GM19025 (cell line): ENCODE measurements around the gene NQO2.
"Not testable (repeated sequence)": the region's sequence is repeated elsewhere in the genome, so short reads cannot be mapped to it uniquely, and the experiment has no call there.

ENCODE experiments used
- ATAC-seq: cut with Tn5 transposase; IDR thresholded peaks from one replicate; pipeline ENCODE4 v1.9.1; 2021; ENCODE audit warnings: mild to moderate bottlenecking, low read depth, moderate library complexity; ENCODE audit not compliant: unreplicated experiment

NQO2 gene

GRCh38 chr6:3011592-3011991 is 11.9 kb downstream of the NQO2 start:
- no peak for ATAC-seq

GRCh38 chr6:3013486-3013885 is 13.8 kb downstream of the NQO2 start:
- ATAC-seq, result no peak

- no peak for ATAC-seq
These were observed 14.4 kb downstream of the NQO2 start for GRCh38 chr6:3013901-3014674.

GRCh38 chr6:3014675-3015066 is 15.0 kb downstream of the NQO2 start:
- ATAC-seq, result no peak

- ATAC-seq, result no peak
These were observed 15.4 kb downstream of the NQO2 start for GRCh38 chr6:3015144-3015543.

- ATAC-seq, result no peak
These were observed 17.0 kb downstream of the NQO2 start for GRCh38 chr6:3016473-3017280.

- ATAC-seq, result no peak
These were observed 17.6 kb downstream of the NQO2 start for GRCh38 chr6:3017304-3017703.

- no peak for ATAC-seq
These were observed 19.4 kb downstream of the NQO2 start for GRCh38 chr6:3019065-3019464.

GRCh38 chr6:3019749-3020320 is 20.1 kb downstream of the NQO2 start:
- ATAC-seq, result no peak

GRCh38 chr6:3020976-3021598 is 21.4 kb downstream of the NQO2 start:
- ATAC-seq, result not testable (repeated sequence)

GRCh38 chr6:3022765-3023662 is 23.3 kb downstream of the NQO2 start:
- ATAC-seq, result no peak

- ATAC-seq, result peak; percentile 78
These were observed 24.2 kb downstream of the NQO2 start for GRCh38 chr6:3023663-3024483.

GRCh38 chr6:3026791-3027626 is 27.3 kb downstream of the NQO2 start:
- ATAC-seq, result peak; percentile 47

- ATAC-seq, result not testable (repeated sequence)
These were observed 28.5 kb downstream of the NQO2 start for GRCh38 chr6:3028156-3028555.

- ATAC-seq, result no peak
These were observed 32.4 kb downstream of the NQO2 start for GRCh38 chr6:3031857-3032640.

- ATAC-seq, result no peak
These were observed 33.3 kb downstream of the NQO2 start for GRCh38 chr6:3032986-3033385.

- no peak for ATAC-seq
These were observed 34.0 kb downstream of the NQO2 start for GRCh38 chr6:3033652-3034051.

- ATAC-seq, result no peak
These were observed 35.7 kb downstream of the NQO2 start for GRCh38 chr6:3035397-3035796.
